Ovary (tissue), 9 donors: ENCODE measurements around the gene SMG6. TPM values are rescaled to one million over a fixed set of nuclear protein-coding genes. Genes with fewer than 3 reads are reported as not detected.
A peak's percentile ranks its signal among the peaks of the same experiment; 100 is the strongest.

Experiments used
- DNase-seq, 5 donors: peaks; one replicate each; pipeline ENCODE4 v3.0.0-alpha.2; 2019 to 2020
- H3K27ac ChIP-seq, 2 donors: fragments of 200-600 bp; one replicate each; pipeline versions ENCODE4 v1.5.1 to v1.8.0; 2019 to 2022
- H3K27me3 ChIP-seq: fragments of 200-600 bp; one replicate; pipeline ENCODE4 v1.8.0; 2022
- H3K36me3 ChIP-seq: fragments of 200-600 bp; sonication (generic); one replicate; pipeline ENCODE4 v1.5.1; 2019
- H3K4me1 ChIP-seq: one replicate; pipeline ENCODE4 v1.8.1; 2013; ENCODE audit warnings: mild to moderate bottlenecking, moderate library complexity; ENCODE audit not compliant: insufficient read depth
- H3K4me3 ChIP-seq: fragments of 200-600 bp; sonication (generic); one replicate; pipeline ENCODE4 v1.5.1; 2017
- H3K9me3 ChIP-seq, 2 donors: fragments of 200-600 bp in 1 of 2; sonication (generic) in 1 of 2; one replicate each; pipeline versions ENCODE4 v1.5.1 to v1.8.1; 2013 to 2019; ENCODE audit warnings: mild to moderate bottlenecking in 1 of 2, moderate library complexity in 1 of 2
- CTCF ChIP-seq, 3 donors: fragments of 450-650 bp in 2 of 3; fragments of 200-600 bp in 1 of 3; IDR thresholded peaks; one replicate each; pipeline versions ENCODE4 v1.5.1 to v1.8.0; 2016 to 2022; ENCODE audit warnings: antibody characterized with exemption in 3 of 3, mild to moderate bottlenecking in 1 of 3
- EP300 ChIP-seq: sonication (generic); formaldehyde crosslinking; IDR thresholded peaks from one replicate; pipeline ENCODE4 v1.6.1; 2017; ENCODE audit warnings: antibody characterized with exemption
- POLR2A ChIP-seq: fragments of 450-650 bp; IDR thresholded peaks from one replicate; pipeline ENCODE4 v1.6.1; 2017; ENCODE audit warnings: antibody characterized with exemption, mild to moderate bottlenecking, moderate library complexity
- WGBS, 3 donors: extraction: QIAGEN DNeasy Blood & Tissue Kit in 1 of 3; methylation state at CpG; one replicate each; pipeline versions ENCODE4 v1.1.5 to v1.1.7; 2013 to 2017; 5-methylcytosine and 5-hydroxymethylcytosine counted together
- intact Hi-C, 4 donors: fragments of 100-400 bp; cut with DNase I; formaldehyde crosslinking; loops; one replicate each; pipeline versions ENCODE4 v1.11.0 to v1.15.1; 2022 to 2023
- polyA plus RNA-seq, 2 donors: library from polyadenylated mRNA; stranded (reverse); fragments of 200-250 nt in 1 of 2; fragments of 350-450 nt in 1 of 2; fragmentation: Illumina TruSeq in 1 of 2; extraction: RNeasy Lipid Tissue Mini Kit (QIAGEN cat#74804) in 1 of 2; gene quantifications; one replicate each; pipeline ENCODE4 v1.2.3, GENCODE V29; 2013 to 2014
- total RNA-seq, 7 donors: library from RNA; depleted of rRNA in 2 of 7; stranded (reverse); fragments of >200 nt in 2 of 7; fragmentation: NEBNext Ultra II Directional in 3 of 7; extraction: Animal tissue kit (Norgen Biotek cat#: 25700) in 3 of 7; gene quantifications; one replicate each; pipeline versions ENCODE4 v1.1.0 to v1.2.4, GENCODE V29; 2016 to 2023
- donor health status: DM: no; HTN: no; CAD: no; lungs with moderate emphysema.
- donor health status: DM: no; HTN: no; CAD: no.
- donor health status: Bipolar disorder and iron deficiency.
- donor health status: DM: yes; HTN: yes; CAD: no.
- donor health status: DM: no; HTN: no; CAD: no.
- donor health status: DM: yes; HTN: yes; CAD: no.

SMG6 gene
- total and polyA plus RNA-seq, 9 donors = 33.8 to 66.0 (median 51.0) TPM

GRCh38 chr17:2181897-2182448 lies 121.6 kb downstream of the SMG6 start:
- H3K4me1 ChIP-seq = peaks cover 46% of the 10 kb centered on the region
- peak in 1 of 5 donors; percentile 22 for DNase-seq
- H3K4me3 ChIP-seq = no peak overlapping the region
- peak overlapping the region in 1 of 2 donors; percentile 85 for H3K27ac ChIP-seq
- H3K9me3 ChIP-seq = no peaks in the 10 kb centered on the region
- 13 to 20% (median 17%) methylated on average over 8 of the region's 8 CpGs for WGBS, 3 donors
- TF ChIP-seq EP300 = no peak
- TF ChIP-seq CTCF (IDR thresholded peaks at IDR 0.05) = no peak
- TF ChIP-seq POLR2A = no peak
- H3K36me3 ChIP-seq = no peaks in the 10 kb centered on the region
- no peaks in the 10 kb centered on the region for H3K27me3 ChIP-seq
- intact Hi-C loops = loop anchor here in 1 of 4 donors (2.0 kb wide), 1 partner anchor 55 kb away; no protein-coding TSS in a partner anchor

- no peaks in the 10 kb centered on the region for H3K36me3 ChIP-seq
- H3K27ac ChIP-seq = peak overlapping the region in 1 of 2 donors; percentile 85
- WGBS, 3 donors = 4 to 6% (median 6%) methylated on average over 13 of the region's 13 CpGs
- no peaks in the 10 kb centered on the region for H3K9me3 ChIP-seq
- intact Hi-C loops = loop anchor here in 1 of 4 donors (2.0 kb wide), 1 partner anchor 55 kb away; no protein-coding TSS in a partner anchor
- H3K4me1 ChIP-seq = peaks cover 51% of the 10 kb centered on the region
- peak; percentile 69 to 82 (median 77) for DNase-seq
- TF ChIP-seq POLR2A (no peak), CTCF (IDR thresholded peaks at IDR 0.05) (no peak), EP300 (no peak)
- H3K4me3 ChIP-seq = no peak overlapping the region
- no peaks in the 10 kb centered on the region for H3K27me3 ChIP-seq
Observed at GRCh38 chr17:2181206-2181896, 122.2 kb downstream of the SMG6 start.

- H3K27ac ChIP-seq = peak overlapping the region in 1 of 2 donors; percentile 85
- peaks cover 56% of the 10 kb centered on the region for H3K4me1 ChIP-seq
- H3K9me3 ChIP-seq = no peaks in the 10 kb centered on the region
- H3K27me3 ChIP-seq = no peaks in the 10 kb centered on the region
- TF ChIP-seq EP300 = no peak
- TF ChIP-seq CTCF (IDR thresholded peaks at IDR 0.05) = no peak
- no peak for TF ChIP-seq POLR2A
- peak in 1 of 5 donors; percentile 8 for DNase-seq
- no peaks in the 10 kb centered on the region for H3K36me3 ChIP-seq
- intact Hi-C loops = loop anchor here in 1 of 4 donors (2.0 kb wide), 1 partner anchor 56 kb away; no protein-coding TSS in a partner anchor
- H3K4me3 ChIP-seq = no peak overlapping the region
- WGBS, 3 donors = 21 to 30% (median 28%) methylated on average over 2 of the region's 2 CpGs
Observed at GRCh38 chr17:2180768-2181167, 122.8 kb downstream of the SMG6 start.

GRCh38 chr17:2179615-2180295 lies 123.8 kb downstream of the SMG6 start:
- H3K4me3 ChIP-seq = no peak overlapping the region

More at GRCh38 chr17:2179615-2180295, 123.8 kb downstream of the SMG6 start:
- H3K36me3 ChIP-seq = no peaks in the 10 kb centered on the region
- peak overlapping the region; percentile 66 to 85 for H3K27ac ChIP-seq
- no peaks in the 10 kb centered on the region for H3K9me3 ChIP-seq
- no peaks in the 10 kb centered on the region for H3K27me3 ChIP-seq
- peak; percentile 83 to 93 (median 91) for DNase-seq
- intact Hi-C loops = loop anchor here (2.0 to 10.0 kb wide), 7 partner anchors 33 to 127 kb away; partner anchors contain the start of gene HIC1 (in 3 of the 4)
- no peak for TF ChIP-seq POLR2A
- no peak for TF ChIP-seq CTCF (IDR thresholded peaks at IDR 0.05)
- TF ChIP-seq EP300 = no peak
- peaks cover 66% of the 10 kb centered on the region for H3K4me1 ChIP-seq
- 2 to 4% (median 2%) methylated on average over 9 of the region's 9 CpGs for WGBS, 3 donors
